KG1 (cell line): ENCODE results near the gene KCNK3.
"Not testable (repeated sequence)": the region's sequence is repeated elsewhere in the genome, so short reads cannot be mapped to it uniquely, and the experiment has no call there.

Source experiments
- DNase-seq: peaks from one replicate; lab custom pipeline; 2025; lab: John Stamatoyannopoulos, UW

Gene KCNK3

DNA sequence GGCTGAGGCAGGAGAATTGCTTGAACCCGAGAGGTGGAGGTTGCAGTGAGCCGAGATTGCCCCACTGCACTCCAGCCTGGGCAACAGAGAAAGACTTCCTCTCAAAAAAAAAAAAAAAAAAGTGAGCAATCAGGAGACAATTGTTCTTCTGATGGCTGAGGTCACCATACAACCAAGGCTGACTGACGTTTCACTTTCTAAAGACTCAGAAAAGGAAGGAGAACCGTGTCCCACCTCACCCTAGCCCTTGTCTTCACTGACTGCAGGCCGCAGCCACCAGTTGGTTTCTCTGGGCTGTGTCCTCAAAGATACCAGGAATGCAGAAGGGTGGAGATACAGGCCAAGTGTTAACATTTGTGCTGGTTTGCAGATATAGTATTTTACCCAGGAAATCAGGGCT is 63.8 kb downstream of the KCNK3 start:
- no peak for DNase-seq

DNA sequence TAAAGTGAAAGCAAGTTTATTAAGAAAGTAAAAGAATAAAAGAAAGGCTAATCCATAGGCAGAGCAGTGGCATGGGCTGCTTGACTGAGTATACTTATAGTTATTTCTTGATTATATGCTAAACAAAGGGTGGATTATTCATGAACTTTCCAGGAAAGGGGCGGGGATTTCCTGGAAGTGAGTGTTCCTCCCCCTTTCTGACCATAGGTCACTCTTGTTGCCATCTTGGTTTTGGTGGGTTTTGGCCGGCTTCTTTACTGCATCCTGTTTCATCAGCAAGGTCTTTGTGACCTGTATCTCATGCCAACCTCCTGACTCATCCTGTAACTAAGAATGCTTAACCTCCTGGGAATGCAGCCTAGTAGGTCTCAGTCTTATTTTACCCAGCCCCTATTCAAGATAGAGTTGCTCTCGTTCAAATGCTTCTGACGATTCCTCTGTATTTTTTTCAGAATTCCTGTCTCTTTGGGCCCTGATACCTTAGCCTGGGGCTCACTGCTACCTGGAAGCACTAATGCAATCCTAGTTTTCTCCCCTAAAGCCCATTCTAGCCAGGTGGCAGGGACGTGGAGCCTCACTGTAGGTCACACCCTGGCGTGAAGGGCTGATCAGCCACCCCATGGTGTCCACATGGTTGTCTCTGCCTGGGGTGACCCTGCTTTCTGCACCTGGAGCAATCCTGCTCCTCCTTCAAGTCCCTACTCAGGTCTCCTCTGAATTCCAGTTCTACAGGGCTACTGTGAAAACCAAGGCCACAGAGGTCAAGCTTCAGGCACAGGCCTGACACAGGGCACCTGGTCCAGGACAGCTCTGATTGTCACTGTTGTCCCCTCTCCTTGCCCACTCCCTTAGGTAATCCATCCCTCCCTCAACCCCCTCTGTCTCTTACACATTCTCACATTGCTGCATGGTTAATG is 65.6 kb downstream of the KCNK3 start:
- no peak for DNase-seq

DNA sequence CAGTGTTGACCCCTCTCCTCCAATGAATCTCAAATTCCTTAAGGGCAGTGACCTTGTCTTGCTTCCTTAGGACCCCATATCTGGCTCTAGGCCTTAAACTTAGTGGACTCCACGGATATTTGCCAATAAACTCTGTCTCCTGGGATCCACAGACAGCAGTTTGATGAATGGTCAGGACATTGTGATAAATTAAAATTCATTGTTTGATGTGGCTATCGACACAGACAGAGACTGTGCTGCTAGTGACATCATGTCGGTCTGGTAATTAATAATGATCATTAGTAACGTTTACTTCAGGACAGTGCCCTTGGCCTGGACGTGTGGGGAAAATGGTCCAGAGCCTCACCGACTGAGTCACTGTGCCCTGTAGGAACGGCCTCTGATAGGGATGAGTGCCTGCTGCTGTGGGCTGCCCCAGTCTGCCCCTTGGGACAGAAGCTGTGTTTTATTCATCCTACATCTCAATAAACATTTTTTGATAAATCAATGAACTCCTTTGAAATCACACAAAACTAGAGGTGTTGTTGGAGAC is 66.3 kb downstream of the KCNK3 start:
- no peak for DNase-seq

DNA sequence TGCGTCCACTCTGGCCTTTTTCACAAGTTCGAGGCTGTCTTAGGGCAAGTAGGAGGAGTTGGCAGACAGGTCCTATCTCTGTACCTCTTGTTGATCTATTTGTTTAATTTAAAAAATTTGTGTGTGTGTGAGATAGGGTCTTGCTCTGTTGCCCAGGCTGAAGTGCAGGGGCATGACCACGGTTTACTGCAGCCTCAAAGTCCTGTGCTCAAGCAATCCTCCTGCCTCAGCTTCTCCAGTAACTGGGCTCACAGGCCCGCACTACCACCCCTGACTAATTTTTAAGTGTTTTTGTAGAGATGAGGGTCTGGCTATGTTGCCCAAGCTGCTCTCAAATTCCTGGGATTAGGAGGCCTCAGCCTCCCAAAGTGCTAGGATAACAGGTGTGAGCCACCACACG is 67.3 kb downstream of the KCNK3 start:
- no peak for DNase-seq

DNA sequence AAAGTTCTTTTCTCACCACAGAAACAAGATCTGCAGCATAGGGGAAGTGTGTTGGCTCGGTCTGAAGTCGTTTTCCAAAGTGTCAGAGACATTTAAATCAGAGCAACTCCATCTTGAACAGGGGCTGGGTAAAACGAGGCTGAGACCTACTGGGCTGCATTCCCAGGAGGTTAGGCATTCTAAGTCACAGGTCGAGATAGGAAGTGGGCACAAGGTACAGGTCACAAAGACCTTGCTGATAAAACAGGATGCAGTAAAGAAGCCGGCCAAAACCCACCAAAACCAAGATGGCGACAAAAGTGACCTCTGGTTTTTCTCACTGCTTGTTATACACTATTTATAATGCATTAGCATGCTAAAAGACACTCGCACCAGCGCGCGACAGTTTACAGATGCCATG is 68.5 kb downstream of the KCNK3 start:
- DNase-seq = not testable (repeated sequence)

DNA sequence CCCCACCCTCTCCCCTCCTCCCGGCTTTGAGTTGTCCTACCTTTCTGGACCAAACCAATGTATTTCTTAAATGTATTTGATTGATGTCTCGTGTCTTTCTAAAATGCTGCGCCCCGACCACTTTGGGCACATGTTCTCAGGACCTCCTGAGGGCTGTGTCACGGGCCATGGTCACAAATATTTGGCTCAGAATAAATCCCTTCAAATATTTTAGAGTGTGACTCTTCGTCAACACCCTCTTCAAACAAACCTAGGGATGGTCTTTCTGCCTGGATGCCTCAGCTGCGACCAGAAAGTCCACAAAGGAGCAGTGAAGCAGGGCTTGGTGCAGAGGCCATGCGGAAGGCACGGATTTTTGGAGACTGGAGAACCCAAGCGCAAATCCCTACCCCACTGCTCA is 70.5 kb downstream of the KCNK3 start:
- DNase-seq = no peak

DNA sequence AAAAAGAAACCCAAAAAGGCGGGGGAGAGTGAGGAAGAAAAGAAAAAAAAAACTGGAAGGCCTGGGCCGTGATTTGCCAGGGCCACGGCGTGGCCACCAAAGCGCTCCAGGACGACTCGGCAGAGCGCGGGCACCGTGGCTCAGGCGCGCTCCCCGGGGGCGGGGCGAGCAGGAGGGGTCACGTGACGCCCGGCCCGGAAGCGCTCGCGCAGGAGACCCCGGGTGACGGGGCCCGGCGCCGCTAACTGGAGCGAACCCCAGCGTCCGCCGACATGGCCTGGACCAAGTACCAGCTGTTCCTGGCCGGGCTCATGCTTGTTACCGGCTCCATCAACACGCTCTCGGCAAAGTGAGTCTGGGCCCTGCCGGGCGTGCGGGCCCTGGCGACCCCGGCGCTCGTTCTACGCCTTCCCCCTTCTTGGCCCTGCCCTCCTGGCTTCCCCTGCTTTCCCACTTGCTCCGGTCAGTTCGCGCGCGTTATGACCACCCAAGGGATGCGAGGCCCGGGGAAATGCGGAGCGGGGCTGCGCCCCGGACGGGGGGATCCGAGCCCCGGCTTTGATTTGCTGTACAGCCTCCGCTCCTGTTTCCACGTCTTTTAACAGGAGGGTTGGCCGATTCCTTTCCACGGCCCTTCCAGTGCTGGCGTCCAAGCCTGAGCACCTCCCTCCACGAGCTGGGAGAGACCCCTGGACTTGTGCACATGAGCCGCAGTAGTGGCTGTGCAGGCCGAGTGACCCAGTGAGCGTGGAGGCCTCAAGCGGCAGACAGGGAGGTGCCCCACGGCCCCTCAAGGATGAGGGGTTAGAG is 71.8 kb downstream of the KCNK3 start, which contains the start of gene SLC35F6:
Gene SLC35F6 (plus strand): TSS at position 207 of the 810 bp plus-strand sequence. CDS start 66 bp downstream, at position 273.
- peak; percentile 46 for DNase-seq

DNA sequence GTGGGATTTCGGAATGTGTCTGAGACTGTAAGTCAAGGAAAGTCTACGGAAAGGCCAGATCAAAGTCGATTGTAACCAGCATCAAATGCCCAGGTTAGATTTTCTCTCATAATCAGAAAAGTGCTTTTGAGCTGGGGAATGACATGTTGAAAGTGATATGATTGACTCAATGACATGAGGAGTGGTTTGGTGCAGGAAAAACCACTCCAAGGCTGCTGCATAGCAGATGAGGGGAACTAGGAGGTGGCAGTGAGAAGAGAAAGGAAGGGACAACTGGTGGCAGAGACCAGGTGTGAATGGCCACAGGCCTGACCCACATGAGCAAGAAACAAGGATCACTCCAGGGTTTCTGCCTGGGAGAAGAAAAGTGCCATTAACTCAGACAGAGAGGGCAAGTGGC is 72.4 kb downstream of the KCNK3 start:
- no peak for DNase-seq

DNA sequence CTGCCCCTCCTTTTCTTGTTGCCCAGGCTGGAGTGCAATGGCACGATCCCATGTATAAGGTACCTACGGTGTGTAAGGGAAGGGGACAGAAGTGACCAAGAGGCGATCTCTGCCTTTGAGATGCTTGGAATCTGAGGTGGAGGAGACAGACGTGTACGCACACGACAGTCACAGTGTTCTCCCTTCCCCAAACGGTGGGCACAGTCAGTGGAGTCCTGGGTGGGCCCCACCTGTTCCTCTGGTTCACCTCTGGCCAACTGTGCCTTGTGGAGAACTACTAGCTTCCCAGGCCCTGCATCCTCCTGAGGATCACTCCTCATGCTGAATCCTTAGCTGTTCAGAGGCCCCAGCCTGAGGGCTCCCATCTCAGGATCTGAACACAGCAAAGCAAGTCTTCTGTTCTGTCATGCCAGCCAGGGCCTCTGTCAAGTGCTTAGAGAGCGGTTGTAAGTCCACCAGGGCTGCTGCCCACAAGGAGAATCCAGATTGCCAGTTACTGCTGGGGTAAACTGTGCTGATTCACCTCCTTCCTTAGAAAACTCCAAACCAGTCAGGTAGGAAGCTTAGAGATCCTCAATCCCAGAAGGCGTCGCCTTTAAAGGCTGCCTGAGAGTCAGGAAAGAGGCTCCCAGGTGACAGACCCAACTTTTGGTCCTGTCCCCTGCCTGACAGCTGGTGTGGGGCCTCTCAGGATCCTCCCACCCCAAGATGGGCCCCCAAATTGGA is 73.1 kb downstream of the KCNK3 start:
- no peak for DNase-seq

DNA sequence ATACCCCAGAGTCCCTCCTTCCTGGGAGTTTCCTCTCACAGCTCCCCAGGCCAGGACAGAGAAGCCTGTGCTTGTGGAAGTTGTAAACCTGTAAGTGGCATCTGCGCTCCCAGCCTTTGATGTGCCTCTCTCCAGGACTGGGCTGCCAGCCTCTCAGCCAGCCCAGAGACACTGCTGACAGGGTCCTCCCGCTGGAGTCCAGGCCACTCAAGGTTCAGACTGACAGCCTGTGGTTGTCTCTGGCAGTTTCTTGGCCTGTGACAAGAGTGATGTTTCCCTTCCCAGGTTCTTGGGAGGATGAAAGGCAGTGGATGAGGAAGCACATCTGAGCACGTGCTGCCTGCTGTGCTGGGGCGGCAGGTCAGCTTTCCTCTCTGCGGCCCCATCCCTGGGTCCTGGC is 74.6 kb downstream of the KCNK3 start:
- DNase-seq = no peak

DNA sequence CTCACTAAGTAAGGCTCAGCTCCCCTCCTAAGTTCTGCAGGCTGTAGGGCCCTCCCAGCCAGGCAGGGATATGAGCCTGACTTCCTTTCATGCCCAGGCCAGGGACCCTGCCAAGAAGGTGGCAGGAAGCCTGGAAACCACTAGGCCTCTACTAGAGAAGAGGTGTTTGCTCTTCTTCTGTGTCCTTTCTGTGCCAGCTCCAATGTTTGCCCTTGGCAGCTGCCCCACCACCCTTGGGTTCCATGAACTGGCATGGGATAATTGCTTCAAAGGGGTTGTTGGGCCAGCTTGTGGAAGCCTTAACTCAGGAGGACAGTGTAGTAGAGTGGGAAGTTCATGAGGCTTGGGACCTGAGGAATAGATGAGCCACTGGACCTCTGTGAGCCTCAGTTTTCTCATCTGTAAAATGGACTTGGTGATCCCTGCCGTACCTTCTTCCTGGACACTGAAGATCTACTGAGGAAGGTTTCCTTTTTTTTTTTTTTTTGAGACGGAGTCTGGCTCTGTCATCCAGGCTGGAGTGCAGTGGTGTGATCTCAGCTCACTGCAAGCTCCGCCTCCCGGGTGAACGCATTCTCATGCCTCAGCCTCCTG is 75.5 kb downstream of the KCNK3 start:
- no peak for DNase-seq

DNA sequence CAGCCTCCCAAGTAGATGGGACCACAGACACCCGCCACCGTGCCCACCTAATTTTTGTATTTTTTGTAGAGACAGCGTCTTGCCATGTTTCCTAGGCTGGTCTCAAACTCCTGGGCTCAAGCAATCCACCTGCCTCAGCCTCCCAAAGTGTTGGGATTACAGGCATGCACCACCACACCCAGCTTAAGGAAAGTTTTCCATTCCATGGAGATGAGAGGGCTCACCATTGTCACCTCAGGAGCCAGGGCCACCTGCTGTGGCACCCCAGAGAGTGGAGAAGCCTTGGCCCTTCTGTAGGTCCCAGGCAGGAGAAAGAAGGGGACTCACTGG is 76.2 kb downstream of the KCNK3 start:
- DNase-seq = no peak

DNA sequence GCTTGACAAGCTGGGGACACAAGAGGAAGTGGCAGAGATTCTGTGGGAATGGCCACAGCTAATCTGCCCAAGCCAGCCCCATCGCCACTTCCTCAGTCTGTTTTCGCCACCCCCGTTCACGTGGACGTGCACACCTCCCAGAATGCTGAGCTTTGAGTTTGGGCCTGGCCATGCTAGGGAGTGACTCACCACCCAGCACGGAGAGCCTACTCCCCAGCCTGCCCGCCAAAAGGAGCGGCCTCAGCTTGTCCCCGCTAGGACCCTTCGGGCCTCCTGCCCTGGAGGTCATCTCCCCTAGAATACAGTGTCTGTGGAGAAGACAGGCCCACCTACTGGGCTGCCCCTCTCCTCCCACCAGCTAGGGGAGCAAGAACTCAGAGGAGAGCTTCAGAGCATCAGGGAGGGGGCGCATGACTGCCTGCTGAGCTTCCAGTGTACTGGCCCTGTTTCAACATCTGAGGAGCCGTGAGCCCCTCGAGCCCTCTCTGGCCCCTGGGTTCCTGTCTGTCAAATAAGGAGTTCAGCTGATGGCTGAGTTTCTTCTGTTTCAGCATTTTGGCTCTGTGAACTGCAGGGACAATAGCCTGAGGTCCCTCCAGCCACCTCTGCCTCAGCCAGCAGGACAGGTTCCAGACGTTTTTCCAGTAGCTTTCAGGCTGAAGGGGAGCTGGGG is 76.7 kb downstream of the KCNK3 start:
- peak; percentile 69 for DNase-seq

DNA sequence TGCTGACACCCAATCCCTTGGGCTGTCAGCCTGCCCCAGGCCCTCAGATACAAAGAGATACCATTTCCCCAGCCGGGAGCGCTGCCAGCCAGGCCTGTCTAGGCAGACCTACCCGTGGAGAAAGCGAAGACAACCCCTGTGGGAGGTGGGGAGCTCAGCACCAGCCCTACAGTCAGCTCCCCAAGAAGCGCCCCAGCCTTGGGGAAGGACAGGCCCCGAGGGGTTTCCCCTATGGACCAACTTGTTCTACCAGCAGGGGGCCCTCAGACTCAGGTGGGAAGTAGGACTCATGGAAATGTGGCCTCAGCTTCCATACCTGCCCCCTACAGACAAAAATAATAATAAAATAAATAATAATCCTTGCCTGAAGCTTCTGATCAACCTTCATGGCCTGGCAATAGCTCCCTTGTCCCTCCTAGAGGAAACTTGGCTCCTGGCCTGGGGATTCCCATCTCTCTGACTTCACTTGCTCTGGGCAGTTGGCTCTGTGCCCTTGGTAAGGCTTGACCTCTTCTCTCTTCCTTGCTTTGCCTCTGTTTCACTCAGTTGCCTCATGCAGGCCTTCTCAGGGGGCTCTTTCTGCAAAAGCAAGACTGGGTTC is 78.6 kb downstream of the KCNK3 start:
- DNase-seq = no peak

DNA sequence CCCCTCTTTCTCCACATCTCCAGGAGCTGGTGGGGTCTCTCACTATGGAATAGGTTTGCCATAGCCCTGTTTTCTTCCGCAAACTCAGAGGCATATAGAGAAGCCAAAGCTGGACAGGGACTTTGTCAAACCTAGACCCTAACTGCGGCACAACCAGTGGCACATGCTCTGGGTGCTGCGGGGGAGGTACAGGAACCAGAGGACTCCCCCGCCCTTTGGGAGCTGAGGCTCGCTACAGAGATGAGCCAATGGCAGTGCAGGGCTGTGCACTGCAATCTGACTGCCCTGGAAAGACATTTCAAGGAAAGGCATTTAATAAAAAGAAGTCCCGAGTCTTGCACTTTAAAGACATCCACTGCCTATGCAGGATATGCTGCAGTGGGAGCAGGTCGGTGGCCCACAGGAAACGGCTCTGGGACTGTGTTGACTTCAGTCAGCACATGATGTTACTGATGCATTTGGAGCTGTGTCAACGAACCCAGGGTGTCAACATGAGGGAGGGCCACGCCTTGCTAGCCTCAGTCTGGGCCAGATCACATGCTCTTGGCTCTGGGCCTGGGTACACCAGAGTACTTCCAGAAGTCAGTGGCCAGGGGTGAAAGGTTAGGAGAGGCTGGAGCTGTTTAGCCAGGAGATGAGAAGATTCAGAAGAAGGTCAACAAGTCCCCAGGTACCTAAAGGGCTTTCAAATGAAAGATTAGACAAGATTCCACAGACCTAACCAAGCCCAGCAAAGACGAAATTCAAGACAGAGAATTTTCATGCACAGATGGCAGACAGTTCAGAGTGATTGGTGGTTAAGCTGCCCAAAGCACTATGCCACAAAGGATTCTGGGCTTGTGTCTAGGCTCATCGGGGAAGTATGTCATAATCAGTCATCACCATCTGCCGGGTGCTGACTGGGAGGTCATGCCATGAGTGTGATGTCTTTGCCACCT is 79.8 kb downstream of the KCNK3 start:
- no peak for DNase-seq

DNA sequence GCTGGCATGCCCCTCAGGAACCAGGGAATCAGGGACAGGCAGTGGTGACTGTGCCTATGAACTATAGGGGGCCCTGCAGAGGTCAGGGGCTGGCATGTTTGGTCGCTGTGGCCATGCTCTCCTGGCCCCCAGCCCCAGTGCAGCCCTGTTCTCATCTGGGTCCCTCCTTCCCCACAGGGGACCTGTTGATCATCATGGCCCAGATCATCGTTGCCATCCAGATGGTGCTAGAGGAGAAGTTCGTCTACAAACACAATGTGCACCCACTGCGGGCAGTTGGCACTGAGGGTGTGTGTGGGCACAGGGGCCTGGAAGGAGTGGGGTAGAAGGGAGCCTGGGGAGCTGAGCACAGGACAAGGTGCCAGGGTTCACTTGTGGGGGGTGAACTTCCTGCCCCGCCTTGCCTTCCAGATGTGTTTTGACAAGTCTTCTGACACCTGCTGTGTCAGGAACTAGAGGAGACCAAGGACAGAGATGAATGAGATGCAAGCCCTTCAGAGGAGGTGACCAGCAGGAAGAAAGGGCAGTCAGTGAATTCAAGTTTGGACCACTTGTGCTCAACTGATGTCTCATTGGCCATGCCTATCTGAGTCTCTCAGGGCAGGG is 83.8 kb downstream of the KCNK3 start:
- no peak for DNase-seq

DNA sequence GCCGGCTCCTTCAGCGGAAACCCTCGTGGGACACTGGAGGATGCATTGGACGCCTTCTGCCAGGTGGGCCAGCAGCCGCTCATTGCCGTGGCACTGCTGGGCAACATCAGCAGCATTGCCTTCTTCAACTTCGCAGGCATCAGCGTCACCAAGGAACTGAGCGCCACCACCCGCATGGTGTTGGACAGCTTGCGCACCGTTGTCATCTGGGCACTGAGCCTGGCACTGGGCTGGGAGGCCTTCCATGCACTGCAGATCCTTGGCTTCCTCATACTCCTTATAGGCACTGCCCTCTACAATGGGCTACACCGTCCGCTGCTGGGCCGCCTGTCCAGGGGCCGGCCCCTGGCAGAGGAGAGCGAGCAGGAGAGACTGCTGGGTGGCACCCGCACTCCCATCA is 85.6 kb downstream of the KCNK3 start:
- no peak for DNase-seq

DNA sequence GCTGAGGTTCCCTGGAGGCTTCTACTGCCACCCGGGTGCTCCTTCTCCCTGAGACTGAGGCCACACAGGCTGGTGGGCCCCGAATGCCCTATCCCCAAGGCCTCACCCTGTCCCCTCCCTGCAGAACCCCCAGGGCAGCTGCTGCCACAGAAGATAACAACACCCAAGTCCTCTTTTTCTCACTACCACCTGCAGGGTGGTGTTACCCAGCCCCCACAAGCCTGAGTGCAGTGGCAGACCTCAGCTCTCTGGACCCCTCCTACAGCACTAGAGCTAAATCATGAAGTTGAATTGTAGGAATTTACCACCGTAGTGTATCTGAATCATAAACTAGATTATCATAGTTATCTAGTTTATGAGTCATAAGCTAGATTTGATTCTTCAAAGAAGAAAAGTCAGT is 86.0 kb downstream of the KCNK3 start:
- DNase-seq = no peak

DNA sequence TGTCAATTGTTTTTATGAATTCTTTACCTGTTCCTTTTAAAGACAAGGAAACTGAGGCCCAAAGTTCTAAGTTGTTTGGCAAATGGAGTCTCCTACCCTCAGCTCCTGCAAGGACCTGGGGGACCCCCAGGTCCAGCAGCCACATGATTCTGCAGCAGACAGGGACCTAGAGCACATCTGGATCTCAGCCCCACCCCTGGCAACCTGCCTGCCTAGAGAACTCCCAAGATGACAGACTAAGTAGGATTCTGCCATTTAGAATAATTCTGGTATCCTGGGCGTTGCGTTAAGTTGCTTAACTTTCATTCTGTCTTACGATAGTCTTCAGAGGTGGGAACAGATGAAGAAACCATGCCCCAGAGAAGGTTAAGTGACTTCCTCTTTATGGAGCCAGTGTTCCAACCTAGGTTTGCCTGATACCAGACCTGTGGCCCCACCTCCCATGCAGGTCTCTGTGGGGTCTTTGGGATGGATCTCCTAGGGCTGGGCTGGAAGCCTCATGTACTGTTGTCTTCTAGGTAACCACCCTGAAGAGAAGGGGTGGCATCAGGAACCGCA is 87.8 kb downstream of the KCNK3 start:
- no peak for DNase-seq
